K562 (cell line): ENCODE measurements around the gene YBX2. TPM values are rescaled to one million over a fixed set of nuclear protein-coding genes. Genes with fewer than 3 reads are reported as not detected.

ENCODE experiments used
- FOXK2 ChIP-seq, 2 experiments: fragments of 450-650 bp; IDR thresholded peaks in 1 of 2; conservative IDR thresholded peaks in 1 of 2; 2 replicates each; pipeline ENCODE4 v1.6.1; 2016; ENCODE audit warnings: low read depth in 2 of 2, mild to moderate bottlenecking in 1 of 2
- GABPA ChIP-seq: fragments of 200-800 bp; sonication (Bioruptor generic); conservative IDR thresholded peaks from 2 replicates; pipeline ENCODE4 v1.6.1; 2016; ENCODE audit warnings: low read depth, missing genetic modification characterization, missing compliant biosample characterization
- GABPB2 ChIP-seq: fragments of 250-450 bp; sonication (Bioruptor Pico); conservative IDR thresholded peaks from 2 replicates; pipeline ENCODE4 v1.5.1; 2021; ENCODE audit warnings: mild to moderate bottlenecking
- GATAD2B ChIP-seq: fragments of 450-650 bp; IDR thresholded peaks from 2 replicates; pipeline ENCODE4 v1.6.1; 2017; ENCODE audit warnings: mild to moderate bottlenecking, borderline replicate concordance
- STAG1 ChIP-seq: sonication (generic); formaldehyde crosslinking; IDR thresholded peaks from 2 replicates; pipeline ENCODE4 v1.5.0; 2020; ENCODE audit warnings: missing genetic modification reagents, borderline replicate concordance
- ZNF146 ChIP-seq: IDR thresholded peaks from one replicate; pipeline ENCODE4 v1.6.1; 2018; ENCODE audit warnings: missing compliant biosample characterization; ENCODE audit not compliant: unreplicated experiment
- ZNF232 ChIP-seq: sonication (generic); formaldehyde crosslinking; IDR thresholded peaks from 2 replicates; pipeline ENCODE4 v1.8.0; 2022; ENCODE audit warnings: mild to moderate bottlenecking, missing genetic modification reagents
- ZNF354B ChIP-seq: fragments of 250-450 bp; sonication (Bioruptor Pico); IDR thresholded peaks from 2 replicates; pipeline ENCODE4 v1.4.0; 2020
- polyA plus RNA-seq, 8 experiments: library from polyadenylated mRNA; depleted of rRNA in 4 of 8; stranded (reverse) in 5 of 8; unstranded in 3 of 8; fragments of >200 nt; fragmentation: Nextera tagmentation in 2 of 8; fragmentation: Illumina TruSeq in 1 of 8; extraction: Ambion mirVana in 2 of 8; extraction: Trizol in 1 of 8; gene quantifications; 2 replicates each; pipeline versions ENCODE4 v1.2.1 to v1.2.3, GENCODE V29; 2011 to 2014; ENCODE audit warnings: inconsistent platforms in 1 of 8, missing spikeins in 1 of 8
- total RNA-seq, 7 experiments: library from RNA; depleted of rRNA in 6 of 7; stranded (reverse); fragments of >200 nt in 6 of 7; fragmentation: Illumina TruSeq in 2 of 7; extraction: Trizol in 2 of 7; gene quantifications; 2 replicates each; pipeline versions ENCODE4 v1.2.1 to v1.2.3, GENCODE V29; 2011 to 2021; ENCODE audit warnings: low replicate concordance in 1 of 7
- TF ChIP-seq, protein P1 (sequence below): sonication (generic); formaldehyde crosslinking; IDR thresholded peaks from 2 replicates; pipeline ENCODE4 v1.8.0; 2022; ENCODE audit warnings: missing genetic modification reagents, mild to moderate bottlenecking, borderline replicate concordance
- TF ChIP-seq, protein P2 (sequence below), 2 experiments: fragments of 250-450 bp in 1 of 2; fragments of 450-650 bp in 1 of 2; sonication (Bioruptor Pico) in 1 of 2; IDR thresholded peaks; 2 replicates each; pipeline versions ENCODE4 v1.6.1 to v1.8.0; 2016 to 2021; ENCODE audit warnings: mild to moderate bottlenecking in 2 of 2, moderate library complexity in 2 of 2, missing compliant biosample characterization in 1 of 2, missing genetic modification characterization in 1 of 2
- TF ChIP-seq, protein P3 (sequence below), 2 experiments: fragments of 150-350 bp in 1 of 2; IDR thresholded peaks; 2 replicates each; pipeline ENCODE4 v1.6.1; 2012 to 2016; ENCODE audit warnings: low read depth in 2 of 2, low read length in 2 of 2, mild to moderate bottlenecking in 1 of 2, moderate library complexity in 1 of 2

YBX2 gene
- total and polyA plus RNA-seq, 9 of the 15 experiments (the other 6 are each of a cell fraction or from before 2014, with no cell fraction given) = 0.03 to 0.59 (median 0.27) TPM; not detected in 6

DNA sequence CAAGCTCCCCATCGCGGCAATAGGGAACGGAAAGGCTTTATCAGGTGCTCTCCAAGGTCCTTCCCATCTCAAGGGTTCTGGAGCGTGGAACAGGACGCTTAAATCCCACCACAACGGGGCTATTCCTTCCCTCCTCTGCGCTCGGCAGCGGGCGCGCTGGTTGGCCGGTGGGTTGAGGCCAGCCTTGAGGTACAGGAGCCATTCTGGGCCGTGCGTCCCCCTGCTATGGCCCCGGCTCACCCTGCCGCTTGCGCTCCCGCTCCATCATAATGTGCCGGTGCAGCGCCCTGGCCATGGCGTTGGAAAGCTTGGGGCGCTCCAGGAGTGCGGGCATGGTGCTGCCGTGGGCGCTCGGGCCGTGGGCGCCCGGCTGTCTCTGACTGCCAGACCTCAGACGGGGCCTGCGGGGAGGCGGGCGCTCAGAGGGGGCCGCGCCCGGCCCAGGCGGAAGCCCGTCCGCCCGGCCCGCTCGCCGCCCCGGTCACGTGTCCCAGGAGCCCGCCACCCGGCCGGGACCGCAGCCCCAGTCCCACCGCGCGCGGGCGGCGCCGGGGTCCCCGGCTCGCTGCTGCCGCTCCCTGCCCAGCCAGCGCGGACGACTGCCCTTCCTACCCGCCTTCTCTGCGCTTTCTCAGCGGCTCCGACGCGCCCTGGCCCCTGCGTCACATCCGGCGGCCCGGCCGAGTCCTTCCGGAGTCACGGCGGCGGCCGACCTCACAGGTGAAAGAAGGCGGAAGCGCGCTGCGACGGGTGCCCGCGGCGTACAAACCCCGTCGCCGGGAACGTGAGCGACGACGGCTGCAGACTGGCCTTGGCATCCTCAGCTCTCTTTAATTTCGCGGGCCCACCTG is 20.5 kb upstream of the YBX2 start, which contains the start of gene GPS2 (continued):
- TF ChIP-seq GABPB2 (CRISPR knock-in tag) (no peak), ZNF354B (CRISPR knock-in tag) (no peak), ZNF232 (CRISPR knock-in tag) (0 out of 2 replicates have a peak, but pooled peaks have one; percentile 24), STAG1 (CRISPR knock-in tag) (no peak), GABPA (peak; percentile 98), GATAD2B (0 out of 2 replicates have a peak, but pooled peaks have one; percentile 65), ZNF146 (CRISPR knock-in tag) (no peak), FOXK2 (conservative IDR thresholded peaks at IDR 0.05 in 1 of 2, IDR thresholded peaks at IDR 0.05 in 1 of 2; ENCODE audit: low read depth in 2 of 2) (peak in 1 of 2 experiments; percentile 55; a peak in 1 of 4 replicates)
- TF ChIP-seq, protein P1, sequence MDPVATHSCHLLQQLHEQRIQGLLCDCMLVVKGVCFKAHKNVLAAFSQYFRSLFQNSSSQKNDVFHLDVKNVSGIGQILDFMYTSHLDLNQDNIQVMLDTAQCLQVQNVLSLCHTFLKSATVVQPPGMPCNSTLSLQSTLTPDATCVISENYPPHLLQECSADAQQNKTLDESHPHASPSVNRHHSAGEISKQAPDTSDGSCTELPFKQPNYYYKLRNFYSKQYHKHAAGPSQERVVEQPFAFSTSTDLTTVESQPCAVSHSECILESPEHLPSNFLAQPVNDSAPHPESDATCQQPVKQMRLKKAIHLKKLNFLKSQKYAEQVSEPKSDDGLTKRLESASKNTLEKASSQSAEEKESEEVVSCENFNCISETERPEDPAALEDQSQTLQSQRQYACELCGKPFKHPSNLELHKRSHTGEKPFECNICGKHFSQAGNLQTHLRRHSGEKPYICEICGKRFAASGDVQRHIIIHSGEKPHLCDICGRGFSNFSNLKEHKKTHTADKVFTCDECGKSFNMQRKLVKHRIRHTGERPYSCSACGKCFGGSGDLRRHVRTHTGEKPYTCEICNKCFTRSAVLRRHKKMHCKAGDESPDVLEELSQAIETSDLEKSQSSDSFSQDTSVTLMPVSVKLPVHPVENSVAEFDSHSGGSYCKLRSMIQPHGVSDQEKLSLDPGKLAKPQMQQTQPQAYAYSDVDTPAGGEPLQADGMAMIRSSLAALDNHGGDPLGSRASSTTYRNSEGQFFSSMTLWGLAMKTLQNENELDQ (CRISPR knock-in tag) = no peak
- TF ChIP-seq, protein P2, sequence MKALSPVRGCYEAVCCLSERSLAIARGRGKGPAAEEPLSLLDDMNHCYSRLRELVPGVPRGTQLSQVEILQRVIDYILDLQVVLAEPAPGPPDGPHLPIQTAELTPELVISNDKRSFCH (CRISPR knock-in tag; IDR thresholded peaks at IDR 0.05) = no peak
- TF ChIP-seq, protein P2 (tag; IDR thresholded peaks at IDR 0.05) = no peak
- TF ChIP-seq, protein P3, sequence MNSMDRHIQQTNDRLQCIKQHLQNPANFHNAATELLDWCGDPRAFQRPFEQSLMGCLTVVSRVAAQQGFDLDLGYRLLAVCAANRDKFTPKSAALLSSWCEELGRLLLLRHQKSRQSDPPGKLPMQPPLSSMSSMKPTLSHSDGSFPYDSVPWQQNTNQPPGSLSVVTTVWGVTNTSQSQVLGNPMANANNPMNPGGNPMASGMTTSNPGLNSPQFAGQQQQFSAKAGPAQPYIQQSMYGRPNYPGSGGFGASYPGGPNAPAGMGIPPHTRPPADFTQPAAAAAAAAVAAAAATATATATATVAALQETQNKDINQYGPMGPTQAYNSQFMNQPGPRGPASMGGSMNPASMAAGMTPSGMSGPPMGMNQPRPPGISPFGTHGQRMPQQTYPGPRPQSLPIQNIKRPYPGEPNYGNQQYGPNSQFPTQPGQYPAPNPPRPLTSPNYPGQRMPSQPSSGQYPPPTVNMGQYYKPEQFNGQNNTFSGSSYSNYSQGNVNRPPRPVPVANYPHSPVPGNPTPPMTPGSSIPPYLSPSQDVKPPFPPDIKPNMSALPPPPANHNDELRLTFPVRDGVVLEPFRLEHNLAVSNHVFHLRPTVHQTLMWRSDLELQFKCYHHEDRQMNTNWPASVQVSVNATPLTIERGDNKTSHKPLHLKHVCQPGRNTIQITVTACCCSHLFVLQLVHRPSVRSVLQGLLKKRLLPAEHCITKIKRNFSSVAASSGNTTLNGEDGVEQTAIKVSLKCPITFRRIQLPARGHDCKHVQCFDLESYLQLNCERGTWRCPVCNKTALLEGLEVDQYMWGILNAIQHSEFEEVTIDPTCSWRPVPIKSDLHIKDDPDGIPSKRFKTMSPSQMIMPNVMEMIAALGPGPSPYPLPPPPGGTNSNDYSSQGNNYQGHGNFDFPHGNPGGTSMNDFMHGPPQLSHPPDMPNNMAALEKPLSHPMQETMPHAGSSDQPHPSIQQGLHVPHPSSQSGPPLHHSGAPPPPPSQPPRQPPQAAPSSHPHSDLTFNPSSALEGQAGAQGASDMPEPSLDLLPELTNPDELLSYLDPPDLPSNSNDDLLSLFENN (IDR thresholded peaks at IDR 0.05; ENCODE audit: low read depth in 2 of 2, low read length in 2 of 2) = no peak
